Tibial nerve (tissue), 4 donors: ENCODE results near the gene CACNA1G. TPM values are rescaled to one million over a fixed set of nuclear protein-coding genes. Genes with fewer than 3 reads are reported as not detected.

Experiments
- DNase-seq, 2 donors: peaks; one replicate each; pipeline ENCODE4 v3.0.0-alpha.2; 2019; ENCODE audit warnings: low spot score in 2 of 2
- H3K27ac ChIP-seq, 4 donors: fragments of 200-600 bp; sonication (generic) in 3 of 4; one replicate each; pipeline ENCODE4 v1.5.1; 2017 to 2019; ENCODE audit warnings: mild to moderate bottlenecking in 1 of 4
- H3K27me3 ChIP-seq, 2 donors: fragments of 200-600 bp; sonication (generic) in 1 of 2; one replicate each; pipeline versions ENCODE4 v1.5.1 to v1.6.0; 2017 to 2019
- H3K36me3 ChIP-seq, 3 donors: fragments of 200-600 bp; sonication (generic); one replicate each; pipeline ENCODE4 v1.5.1; 2018 to 2019
- H3K4me1 ChIP-seq, 4 donors: fragments of 200-600 bp; sonication (generic) in 3 of 4; one replicate each; pipeline ENCODE4 v1.5.1; 2017 to 2019
- H3K4me3 ChIP-seq, 4 donors: fragments of 200-600 bp; sonication (generic) in 3 of 4; one replicate each; pipeline ENCODE4 v1.5.1; 2017 to 2019; ENCODE audit warnings: mild to moderate bottlenecking in 1 of 4, moderate library complexity in 1 of 4
- H3K9me3 ChIP-seq, 4 donors: fragments of 200-600 bp; sonication (generic) in 3 of 4; one replicate each; pipeline ENCODE4 v1.5.1; 2017 to 2019
- EP300 ChIP-seq, 2 donors: sonication (generic); formaldehyde crosslinking; IDR thresholded peaks; one replicate each; pipeline ENCODE4 v1.6.1; 2017; ENCODE audit warnings: antibody characterized with exemption in 2 of 2, mild to moderate bottlenecking in 1 of 2
- POLR2A ChIP-seq, 2 donors: fragments of 450-650 bp; IDR thresholded peaks; one replicate each; pipeline ENCODE4 v1.6.1; 2017; ENCODE audit warnings: antibody characterized with exemption in 2 of 2, mild to moderate bottlenecking in 2 of 2, moderate library complexity in 2 of 2
- WGBS, 2 donors: methylation state at CpG; one replicate each; pipeline ENCODE4 v1.1.5; 2018; 5-methylcytosine and 5-hydroxymethylcytosine counted together
- total RNA-seq, 4 donors: library from RNA; depleted of rRNA; stranded (reverse); fragments of >200 nt; gene quantifications; one replicate each; pipeline ENCODE4 v1.1.0, GENCODE V29; 2016
- TF ChIP-seq, protein P1 (sequence below), 5 experiments: fragments of 200-600 bp in 3 of 5; fragments of 450-650 bp in 2 of 5; sonication (generic) in 3 of 5; IDR thresholded peaks; one replicate each; pipeline ENCODE4 v1.5.1; 2016 to 2019; ENCODE audit warnings: antibody characterized with exemption in 5 of 5, mild to moderate bottlenecking in 3 of 5, moderate library complexity in 2 of 5

Gene CACNA1G
- total RNA-seq, 4 donors from 2014 or later = 0.21 to 2.2 TPM; not detected in 2

DNA sequence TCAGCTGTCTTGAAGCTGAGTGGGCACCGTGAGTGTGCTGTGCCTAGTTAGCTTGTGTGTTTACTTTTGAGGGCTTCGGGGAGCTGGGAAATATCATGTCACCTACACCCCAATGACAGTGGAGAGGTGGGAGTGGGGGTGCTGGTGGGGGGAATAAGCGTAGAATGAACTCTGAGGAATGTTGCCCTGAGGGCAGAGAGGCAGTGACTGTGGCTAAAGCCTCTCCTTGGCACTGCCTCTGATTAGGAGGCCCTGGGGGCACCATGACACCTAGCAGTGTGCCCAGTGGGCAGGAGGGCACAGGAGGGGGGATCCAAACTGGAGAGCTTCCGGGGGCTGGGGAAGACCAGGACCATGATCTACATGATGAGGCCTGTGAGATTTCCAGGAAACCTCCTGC, 24.8 kb downstream of the CACNA1G start:
- Histone ChIP-seq H3K4me3 (no peak overlapping the region), H3K36me3 (no peaks in the 10 kb centered on the region), H3K4me1 (peaks cover 0 to 23% (median 2%) of the 10 kb centered on the region in 4 donors), H3K27me3 (no peaks in the 10 kb centered on the region), H3K27ac (no peak overlapping the region), H3K9me3 (no peaks in the 10 kb centered on the region)
- 89 to 97% methylated on average over 3 of the region's 4 CpGs for WGBS, 2 donors
- TF ChIP-seq, protein P1, sequence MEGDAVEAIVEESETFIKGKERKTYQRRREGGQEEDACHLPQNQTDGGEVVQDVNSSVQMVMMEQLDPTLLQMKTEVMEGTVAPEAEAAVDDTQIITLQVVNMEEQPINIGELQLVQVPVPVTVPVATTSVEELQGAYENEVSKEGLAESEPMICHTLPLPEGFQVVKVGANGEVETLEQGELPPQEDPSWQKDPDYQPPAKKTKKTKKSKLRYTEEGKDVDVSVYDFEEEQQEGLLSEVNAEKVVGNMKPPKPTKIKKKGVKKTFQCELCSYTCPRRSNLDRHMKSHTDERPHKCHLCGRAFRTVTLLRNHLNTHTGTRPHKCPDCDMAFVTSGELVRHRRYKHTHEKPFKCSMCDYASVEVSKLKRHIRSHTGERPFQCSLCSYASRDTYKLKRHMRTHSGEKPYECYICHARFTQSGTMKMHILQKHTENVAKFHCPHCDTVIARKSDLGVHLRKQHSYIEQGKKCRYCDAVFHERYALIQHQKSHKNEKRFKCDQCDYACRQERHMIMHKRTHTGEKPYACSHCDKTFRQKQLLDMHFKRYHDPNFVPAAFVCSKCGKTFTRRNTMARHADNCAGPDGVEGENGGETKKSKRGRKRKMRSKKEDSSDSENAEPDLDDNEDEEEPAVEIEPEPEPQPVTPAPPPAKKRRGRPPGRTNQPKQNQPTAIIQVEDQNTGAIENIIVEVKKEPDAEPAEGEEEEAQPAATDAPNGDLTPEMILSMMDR (IDR thresholded peaks at IDR 0.05) = no peak
- TF ChIP-seq POLR2A (IDR thresholded peaks at IDR 0.05) (no peak), EP300 (IDR thresholded peaks at IDR 0.05) (no peak)
- no peak for DNase-seq

DNA sequence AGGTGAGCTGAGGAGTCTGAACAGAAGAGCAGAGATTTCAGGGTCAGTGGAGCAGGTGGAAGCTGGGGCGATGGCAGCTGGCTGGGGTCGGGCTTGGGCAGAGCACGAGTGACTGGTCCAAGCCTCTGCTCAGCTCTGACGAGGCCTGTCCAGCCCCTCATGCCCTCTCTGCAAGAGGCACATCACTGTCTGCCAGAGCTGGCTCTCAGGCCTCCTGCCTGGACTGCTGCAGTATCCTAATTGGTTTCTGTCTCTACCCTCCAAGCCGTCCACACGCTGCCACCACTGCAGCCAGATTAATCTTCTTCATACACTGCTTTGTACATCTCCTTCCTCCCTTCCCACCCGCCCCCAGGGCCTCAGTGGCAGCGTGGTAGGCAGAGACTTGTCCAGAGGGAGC, 25.4 kb downstream of the CACNA1G start:
- no peak for DNase-seq
- Histone ChIP-seq H3K4me1 (peaks cover 0 to 28% (median 2%) of the 10 kb centered on the region in 4 donors), H3K9me3 (no peaks in the 10 kb centered on the region), H3K27ac (no peak overlapping the region), H3K4me3 (no peak overlapping the region), H3K27me3 (no peaks in the 10 kb centered on the region), H3K36me3 (no peaks in the 10 kb centered on the region)
- TF ChIP-seq EP300 (IDR thresholded peaks at IDR 0.05) (no peak), POLR2A (IDR thresholded peaks at IDR 0.05) (no peak)
- WGBS, 2 donors = 75 to 78% methylated on average over 5 to 8 of the region's 8 CpGs

DNA sequence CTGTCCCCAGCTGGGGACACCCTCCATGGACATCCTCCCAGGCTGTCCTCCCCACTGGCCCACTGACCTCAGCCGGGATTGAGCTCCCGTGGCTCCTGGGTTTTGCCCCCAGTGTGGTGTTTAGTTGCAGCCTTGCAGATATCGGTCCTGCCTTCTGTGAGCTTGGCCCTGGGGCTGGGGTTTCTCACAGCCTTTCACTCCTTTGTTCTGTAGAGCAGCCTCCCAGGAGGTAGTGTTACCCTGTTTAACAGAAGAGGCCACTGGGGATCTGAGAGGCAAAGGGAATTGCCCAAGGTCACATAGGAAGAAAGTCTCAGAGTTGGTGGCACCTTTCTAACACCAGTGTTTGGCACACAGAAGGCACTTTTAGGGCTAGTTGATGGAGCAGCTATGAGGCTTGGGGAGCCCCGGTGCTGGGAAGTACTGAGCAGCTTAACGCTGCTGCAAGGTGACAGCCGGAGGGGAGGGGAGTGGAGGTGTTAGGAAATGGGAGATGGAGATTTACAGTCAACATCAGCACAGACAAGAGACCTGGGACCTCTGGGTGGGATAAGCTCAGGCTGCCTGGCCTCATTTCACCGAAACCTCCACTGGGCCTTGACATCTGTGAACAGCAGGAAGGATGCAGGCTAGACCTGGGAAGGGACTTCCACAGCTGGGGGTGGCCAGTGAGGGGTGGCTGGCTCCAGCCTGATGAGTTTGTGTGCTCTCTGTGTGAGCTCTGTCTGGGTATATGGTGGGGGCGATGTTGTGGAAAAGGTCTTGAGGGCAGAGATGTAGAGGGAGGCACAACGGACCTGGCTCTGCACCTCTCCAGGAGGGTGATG, 26.1 kb downstream of the CACNA1G start:
- H3K9me3 ChIP-seq = no peaks in the 10 kb centered on the region
- 81 to 86% methylated on average over 9 of the region's 9 CpGs for WGBS, 2 donors
- no peak for DNase-seq

DNA sequence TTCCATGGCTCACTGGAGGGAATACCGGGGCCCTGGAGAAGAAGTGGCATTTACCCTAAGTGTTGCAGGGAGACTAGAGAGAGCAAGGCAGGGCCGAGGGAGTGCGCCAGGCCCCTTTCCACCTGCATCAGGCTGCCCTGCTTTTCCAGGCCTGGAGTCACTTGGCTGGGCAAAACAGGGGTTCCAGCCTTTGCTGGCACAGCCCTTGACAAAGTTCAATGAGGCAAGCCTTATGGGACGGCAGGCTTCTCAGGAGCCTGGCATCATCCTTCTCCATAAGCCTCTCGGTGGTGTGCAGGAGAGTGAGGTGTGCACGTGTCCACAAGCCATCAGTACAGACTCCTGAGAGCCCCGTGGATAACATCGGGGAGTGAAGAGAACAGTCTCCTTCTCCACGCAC, 27.1 kb downstream of the CACNA1G start:
- WGBS, 2 donors = 78 to 92% methylated on average over 6 to 9 of the region's 9 CpGs
- Histone ChIP-seq H3K9me3 (no peaks in the 10 kb centered on the region), H3K4me1 (peaks cover 0 to 31% (median 2%) of the 10 kb centered on the region in 4 donors), H3K36me3 (no peaks in the 10 kb centered on the region), H3K27me3 (no peaks in the 10 kb centered on the region), H3K27ac (no peak overlapping the region), H3K4me3 (no peak overlapping the region)
- TF ChIP-seq EP300 (IDR thresholded peaks at IDR 0.05) (no peak), POLR2A (IDR thresholded peaks at IDR 0.05) (no peak)
- TF ChIP-seq, protein P1 (IDR thresholded peaks at IDR 0.05) = no peak
- DNase-seq = no peak

More for the DNA sequence above, 26.1 kb downstream of the CACNA1G start:
- TF ChIP-seq EP300 (IDR thresholded peaks at IDR 0.05) (no peak), POLR2A (IDR thresholded peaks at IDR 0.05) (no peak)
- TF ChIP-seq, protein P1 (IDR thresholded peaks at IDR 0.05) = no peak
- no peaks in the 10 kb centered on the region for H3K36me3 ChIP-seq
- peaks cover 0 to 31% (median 2%) of the 10 kb centered on the region in 4 donors for H3K4me1 ChIP-seq
- H3K27me3 ChIP-seq = no peaks in the 10 kb centered on the region
- no peak overlapping the region for H3K27ac ChIP-seq
- H3K4me3 ChIP-seq = no peak overlapping the region

DNA sequence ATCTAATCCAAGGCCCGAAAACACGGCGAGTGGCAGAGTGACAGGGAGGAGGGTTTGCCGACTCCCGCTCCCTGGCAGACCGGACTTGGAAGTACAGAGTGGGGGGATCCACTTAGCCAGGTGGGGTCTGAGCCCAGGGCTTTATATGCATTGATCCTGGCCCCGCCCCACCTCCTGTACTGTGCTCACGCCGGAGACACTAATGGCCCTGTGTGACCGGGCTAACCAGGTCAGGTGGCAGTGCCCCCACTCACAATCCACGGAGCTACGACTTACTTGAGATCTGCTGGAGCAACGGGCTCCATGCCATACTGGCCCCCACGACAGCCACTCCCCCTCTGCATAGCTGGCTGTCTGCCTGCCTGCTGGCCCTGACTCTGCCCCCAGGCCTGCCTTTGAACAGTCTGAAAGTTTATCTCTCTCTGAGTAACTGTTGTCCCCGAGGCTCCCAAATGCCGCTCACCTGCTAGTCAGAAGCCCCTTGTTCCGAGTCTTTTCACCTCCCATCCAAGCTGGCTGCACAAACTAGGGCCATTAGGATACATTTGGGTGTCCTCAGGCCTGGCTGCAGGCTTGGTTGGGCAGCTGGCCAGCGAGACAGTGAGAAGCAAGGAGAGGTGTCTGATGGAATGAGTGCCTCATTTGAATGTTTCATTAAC, 28.0 kb downstream of the CACNA1G start:
- no peaks in the 10 kb centered on the region for H3K36me3 ChIP-seq
- H3K9me3 ChIP-seq = no peaks in the 10 kb centered on the region
- no peaks in the 10 kb centered on the region for H3K27me3 ChIP-seq
- TF ChIP-seq POLR2A (IDR thresholded peaks at IDR 0.05) (no peak), EP300 (IDR thresholded peaks at IDR 0.05) (no peak)
- TF ChIP-seq, protein P1 (IDR thresholded peaks at IDR 0.05) = no peak
- WGBS, 2 donors = 46 to 64% methylated on average over 15 to 18 of the region's 18 CpGs
- H3K4me1 ChIP-seq = peaks cover 0 to 31% (median 2%) of the 10 kb centered on the region in 4 donors
- H3K4me3 ChIP-seq = no peak overlapping the region
- no peak overlapping the region for H3K27ac ChIP-seq
- DNase-seq = no peak
